Tibial nerve (tissue), 4 donors: Measurements from ENCODE around the gene ABTB1. TPM values are rescaled to one million over a fixed set of nuclear protein-coding genes. Genes with fewer than 3 reads are reported as not detected.
A peak's percentile ranks its signal among the peaks of the same experiment; 100 is the strongest.

Experiments
- DNase-seq, 2 donors: peaks; one replicate each; pipeline ENCODE4 v3.0.0-alpha.2; 2019; ENCODE audit warnings: low spot score in 2 of 2
- H3K27ac ChIP-seq, 4 donors: fragments of 200-600 bp; sonication (generic) in 3 of 4; one replicate each; pipeline ENCODE4 v1.5.1; 2017 to 2019; ENCODE audit warnings: mild to moderate bottlenecking in 1 of 4
- H3K27me3 ChIP-seq, 2 donors: fragments of 200-600 bp; sonication (generic) in 1 of 2; one replicate each; pipeline versions ENCODE4 v1.5.1 to v1.6.0; 2017 to 2019
- H3K36me3 ChIP-seq, 3 donors: fragments of 200-600 bp; sonication (generic); one replicate each; pipeline ENCODE4 v1.5.1; 2018 to 2019
- H3K4me1 ChIP-seq, 4 donors: fragments of 200-600 bp; sonication (generic) in 3 of 4; one replicate each; pipeline ENCODE4 v1.5.1; 2017 to 2019
- H3K4me3 ChIP-seq, 4 donors: fragments of 200-600 bp; sonication (generic) in 3 of 4; one replicate each; pipeline ENCODE4 v1.5.1; 2017 to 2019; ENCODE audit warnings: mild to moderate bottlenecking in 1 of 4, moderate library complexity in 1 of 4
- H3K9me3 ChIP-seq, 4 donors: fragments of 200-600 bp; sonication (generic) in 3 of 4; one replicate each; pipeline ENCODE4 v1.5.1; 2017 to 2019
- CTCF ChIP-seq, 5 experiments: fragments of 200-600 bp in 3 of 5; fragments of 450-650 bp in 2 of 5; sonication (generic) in 3 of 5; IDR thresholded peaks; one replicate each; pipeline ENCODE4 v1.5.1; 2016 to 2019; ENCODE audit warnings: antibody characterized with exemption in 5 of 5, mild to moderate bottlenecking in 3 of 5, moderate library complexity in 2 of 5
- EP300 ChIP-seq, 2 donors: sonication (generic); formaldehyde crosslinking; IDR thresholded peaks; one replicate each; pipeline ENCODE4 v1.6.1; 2017; ENCODE audit warnings: antibody characterized with exemption in 2 of 2, mild to moderate bottlenecking in 1 of 2
- POLR2A ChIP-seq, 2 donors: fragments of 450-650 bp; IDR thresholded peaks; one replicate each; pipeline ENCODE4 v1.6.1; 2017; ENCODE audit warnings: antibody characterized with exemption in 2 of 2, mild to moderate bottlenecking in 2 of 2, moderate library complexity in 2 of 2
- WGBS, 2 donors: methylation state at CpG; one replicate each; pipeline ENCODE4 v1.1.5; 2018; 5-methylcytosine and 5-hydroxymethylcytosine counted together
- total RNA-seq, 4 donors: library from RNA; depleted of rRNA; stranded (reverse); fragments of >200 nt; gene quantifications; one replicate each; pipeline ENCODE4 v1.1.0, GENCODE V29; 2016

The ABTB1 gene
- total RNA-seq, 4 donors from 2014 or later, result 86.4 to 134 (median 121) TPM

- no peak for DNase-seq
- Histone ChIP-seq H3K36me3 (peaks cover 0 to 35% (median 0%) of the 10 kb centered on the region in 3 donors), H3K4me1 (peaks cover 0 to 71% (median 32%) of the 10 kb centered on the region in 4 donors), H3K27ac (no peak overlapping the region), H3K4me3 (no peak overlapping the region), H3K27me3 (no peaks in the 10 kb centered on the region), H3K9me3 (no peaks in the 10 kb centered on the region)
- TF ChIP-seq CTCF (IDR thresholded peaks at IDR 0.05) (no peak), POLR2A (IDR thresholded peaks at IDR 0.05) (no peak), EP300 (IDR thresholded peaks at IDR 0.05) (no peak)
- WGBS, 2 donors, result 89 to 93% methylated on average over 7 of the region's 7 CpGs
These were observed 20.6 kb downstream of the ABTB1 start for GRCh38 chr3:127693336-127693843.

- 81 to 85% methylated on average over 11 to 17 of the region's 17 CpGs for WGBS, 2 donors
- TF ChIP-seq EP300 (IDR thresholded peaks at IDR 0.05), result no peak
- TF ChIP-seq POLR2A (IDR thresholded peaks at IDR 0.05), result no peak
- no peak for TF ChIP-seq CTCF (IDR thresholded peaks at IDR 0.05)
- no peaks in the 10 kb centered on the region for H3K27me3 ChIP-seq
- peaks cover 0 to 71% (median 40%) of the 10 kb centered on the region in 4 donors for H3K4me1 ChIP-seq
- DNase-seq, result no peak
- H3K9me3 ChIP-seq, result no peaks in the 10 kb centered on the region
- no peak overlapping the region for H3K27ac ChIP-seq
- no peak overlapping the region for H3K4me3 ChIP-seq
- peaks cover 0 to 35% (median 0%) of the 10 kb centered on the region in 3 donors for H3K36me3 ChIP-seq
These were observed 21.9 kb downstream of the ABTB1 start for GRCh38 chr3:127694467-127695215.

DNA sequence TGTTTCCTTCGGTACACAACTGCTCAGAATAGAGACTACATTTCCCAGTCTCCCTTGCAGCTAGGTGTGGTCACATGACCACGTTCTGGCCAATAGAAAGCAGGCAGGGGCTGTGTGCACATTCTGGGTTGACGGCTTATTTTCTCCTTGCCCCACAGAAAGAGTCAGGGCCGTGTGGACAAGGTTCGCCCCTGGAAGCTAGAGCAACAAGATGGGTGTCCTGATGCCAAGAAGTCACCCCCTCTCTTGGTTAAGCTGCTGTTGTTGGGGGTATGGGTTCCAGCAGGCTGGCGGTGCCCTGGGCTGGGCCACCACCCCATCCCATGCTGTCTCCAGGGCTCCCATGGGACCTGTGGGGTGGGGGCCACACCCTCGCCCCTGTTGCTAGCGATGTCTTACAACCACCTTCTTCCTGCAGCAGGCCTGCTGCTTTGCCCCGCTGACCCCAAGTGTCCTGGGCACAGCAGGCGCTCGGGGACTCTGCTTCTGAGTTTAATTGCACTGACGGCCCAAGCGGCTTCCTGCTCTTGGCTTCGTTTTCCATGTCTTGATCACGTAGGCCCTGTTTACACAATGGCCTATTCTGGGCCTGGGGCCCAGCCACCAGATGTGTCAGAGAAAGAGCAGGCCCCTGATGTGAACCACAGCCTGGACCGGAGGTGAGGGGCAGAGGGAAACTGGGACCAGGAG, 24.9 kb downstream of the ABTB1 start:
- TF ChIP-seq CTCF (IDR thresholded peaks at IDR 0.05) (no peak), EP300 (IDR thresholded peaks at IDR 0.05) (peak in 1 of 2 donors; percentile 84), POLR2A (IDR thresholded peaks at IDR 0.05) (no peak)
- DNase-seq, result peak; percentile 69 to 79
- WGBS, 2 donors, result 37 to 45% methylated on average over 13 to 16 of the region's 16 CpGs
- Histone ChIP-seq H3K4me3 (peak overlapping the region in 1 of 4 donors; percentile 28), H3K4me1 (peaks cover 4 to 75% (median 30%) of the 10 kb centered on the region in 4 donors), H3K36me3 (peaks cover 0 to 15% (median 0%) of the 10 kb centered on the region in 3 donors), H3K9me3 (no peaks in the 10 kb centered on the region), H3K27ac (peak overlapping the region; percentile 50 to 87 (median 80)), H3K27me3 (no peaks in the 10 kb centered on the region)

DNA sequence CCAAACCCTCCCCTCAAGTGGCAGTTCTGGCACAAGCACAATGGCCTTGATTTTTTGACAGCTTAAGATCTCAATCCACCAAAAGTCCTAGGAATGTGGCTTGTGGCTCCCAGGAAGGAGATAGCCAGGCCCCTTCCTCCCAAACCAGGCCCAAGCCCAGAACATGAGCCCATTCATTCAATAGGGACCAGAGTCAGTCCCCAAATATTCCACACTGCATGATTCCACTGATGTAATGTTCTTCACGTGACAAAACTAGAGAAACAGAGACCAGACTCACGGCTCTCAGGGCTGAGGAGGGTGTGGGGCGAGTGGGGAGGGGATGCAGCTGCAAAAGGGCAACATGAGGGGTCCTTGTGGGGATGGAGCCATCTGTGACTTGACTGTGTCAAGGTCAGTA, 25.5 kb downstream of the ABTB1 start:
- Histone ChIP-seq H3K36me3 (peaks cover 0 to 10% (median 0%) of the 10 kb centered on the region in 3 donors), H3K4me1 (peaks cover 4 to 75% (median 30%) of the 10 kb centered on the region in 4 donors), H3K4me3 (no peak overlapping the region), H3K9me3 (no peaks in the 10 kb centered on the region), H3K27ac (peak overlapping the region; percentile 50 to 87 (median 80)), H3K27me3 (no peaks in the 10 kb centered on the region)
- no peak for TF ChIP-seq EP300 (IDR thresholded peaks at IDR 0.05)
- no peak for DNase-seq
- WGBS, 2 donors, result 44 to 57% methylated on average over 3 of the region's 3 CpGs

- H3K4me1 ChIP-seq, result peaks cover 4 to 73% (median 30%) of the 10 kb centered on the region in 4 donors
- no peak for DNase-seq
- TF ChIP-seq CTCF (IDR thresholded peaks at IDR 0.05), result no peak
- no peak for TF ChIP-seq EP300 (IDR thresholded peaks at IDR 0.05)
- no peak for TF ChIP-seq POLR2A (IDR thresholded peaks at IDR 0.05)
These were observed 26.1 kb downstream of the ABTB1 start for GRCh38 chr3:127698691-127699415.

More at GRCh38 chr3:127698691-127699415, 26.1 kb downstream of the ABTB1 start:
- Histone ChIP-seq H3K27me3 (no peaks in the 10 kb centered on the region), H3K4me3 (no peak overlapping the region), H3K36me3 (peaks cover 0 to 4% (median 0%) of the 10 kb centered on the region in 3 donors), H3K27ac (peak overlapping the region in 3 of 4 donors; percentile 76 to 87 (median 84)), H3K9me3 (no peaks in the 10 kb centered on the region)
- WGBS, 2 donors, result 62 to 79% methylated on average over 6 of the region's 6 CpGs
